ENCODE data around the gene ELOVL6.

- no peak for TF ChIP-seq CTCF (IDR thresholded peaks at IDR 0.05)
- no peak for TF ChIP-seq POLR2A (IDR thresholded peaks at IDR 0.05)
Observed at GRCh38 chr4:110004556-110004955, 193.9 kb downstream of the ELOVL6 start.
